Tibial nerve (tissue), 4 donors: ENCODE data around the gene SDC1.

Source experiments
- EP300 ChIP-seq, 2 donors: sonication (generic); formaldehyde crosslinking; IDR thresholded peaks; one replicate each; pipeline ENCODE4 v1.6.1; 2017; ENCODE audit warnings: antibody characterized with exemption in 2 of 2, mild to moderate bottlenecking in 1 of 2
- POLR2A ChIP-seq, 2 donors: fragments of 450-650 bp; IDR thresholded peaks; one replicate each; pipeline ENCODE4 v1.6.1; 2017; ENCODE audit warnings: antibody characterized with exemption in 2 of 2, mild to moderate bottlenecking in 2 of 2, moderate library complexity in 2 of 2
- TF ChIP-seq, protein P1 (sequence below), 5 experiments: fragments of 200-600 bp in 3 of 5; fragments of 450-650 bp in 2 of 5; sonication (generic) in 3 of 5; IDR thresholded peaks; one replicate each; pipeline ENCODE4 v1.5.1; 2016 to 2019; ENCODE audit warnings: antibody characterized with exemption in 5 of 5, mild to moderate bottlenecking in 3 of 5, moderate library complexity in 2 of 5

DNA sequence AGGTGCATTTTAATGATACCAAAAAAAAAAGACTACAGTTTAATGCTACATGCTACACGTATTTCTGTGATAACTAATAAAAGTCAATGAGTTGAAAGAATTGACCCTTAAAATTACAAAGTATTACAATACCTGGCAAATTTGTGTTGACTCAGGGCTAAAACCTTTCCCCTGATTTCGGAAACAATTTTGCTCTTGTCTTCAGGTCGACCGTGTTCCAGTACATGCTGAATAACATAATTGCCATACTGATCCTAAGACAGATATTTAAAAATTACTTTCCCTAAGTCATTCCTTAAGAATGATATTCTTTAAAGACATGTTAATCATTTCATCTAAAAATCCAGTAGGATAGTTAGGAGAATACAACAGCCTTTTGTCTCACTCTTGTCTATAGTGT, 29.8 kb upstream of the SDC1 start:
- TF ChIP-seq, protein P1, sequence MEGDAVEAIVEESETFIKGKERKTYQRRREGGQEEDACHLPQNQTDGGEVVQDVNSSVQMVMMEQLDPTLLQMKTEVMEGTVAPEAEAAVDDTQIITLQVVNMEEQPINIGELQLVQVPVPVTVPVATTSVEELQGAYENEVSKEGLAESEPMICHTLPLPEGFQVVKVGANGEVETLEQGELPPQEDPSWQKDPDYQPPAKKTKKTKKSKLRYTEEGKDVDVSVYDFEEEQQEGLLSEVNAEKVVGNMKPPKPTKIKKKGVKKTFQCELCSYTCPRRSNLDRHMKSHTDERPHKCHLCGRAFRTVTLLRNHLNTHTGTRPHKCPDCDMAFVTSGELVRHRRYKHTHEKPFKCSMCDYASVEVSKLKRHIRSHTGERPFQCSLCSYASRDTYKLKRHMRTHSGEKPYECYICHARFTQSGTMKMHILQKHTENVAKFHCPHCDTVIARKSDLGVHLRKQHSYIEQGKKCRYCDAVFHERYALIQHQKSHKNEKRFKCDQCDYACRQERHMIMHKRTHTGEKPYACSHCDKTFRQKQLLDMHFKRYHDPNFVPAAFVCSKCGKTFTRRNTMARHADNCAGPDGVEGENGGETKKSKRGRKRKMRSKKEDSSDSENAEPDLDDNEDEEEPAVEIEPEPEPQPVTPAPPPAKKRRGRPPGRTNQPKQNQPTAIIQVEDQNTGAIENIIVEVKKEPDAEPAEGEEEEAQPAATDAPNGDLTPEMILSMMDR (IDR thresholded peaks at IDR 0.05): no peak
- TF ChIP-seq EP300 (IDR thresholded peaks at IDR 0.05) (no peak), POLR2A (IDR thresholded peaks at IDR 0.05) (no peak)
